HCT116 (cell line): ENCODE data around the gene HIPK2. TPM values are rescaled to one million over a fixed set of nuclear protein-coding genes. Genes with fewer than 3 reads are reported as not detected.

ENCODE experiments used
- ATAC-seq: fragments of 200-7000 bp; cut with Tn5 transposase; 2 replicates; pipeline ENCODE4 v1.9.1; 2020; ENCODE audit warnings: mild to moderate bottlenecking, moderate library complexity
- BruUV-seq: library from RNA; stranded (reverse); fragments of 400-500 nt; replicated peaks from 2 replicates; lab custom pipeline; 2021; lab: Mats Ljungman, UMichigan
- CTCF ChIA-PET: fragments of 300-600 bp; sonication (Branson Sonifier 250); formaldehyde crosslinking; loops from one replicate; lab custom pipeline; 2021; ENCODE audit warnings: antibody characterized with exemption; lab: Charles Lee
- POLR2A ChIA-PET: fragments of 300-600, 350-600 bp; sonication (Branson Sonifier 250); formaldehyde crosslinking; loops from one replicate; lab custom pipeline; 2021; ENCODE audit warnings: antibody characterized with exemption; lab: Charles Lee
- RAD21 ChIA-PET, 2 experiments: fragments of 300-600 bp; sonication (Branson Sonifier 250); formaldehyde crosslinking; loops; one replicate each; lab custom pipeline; 2023; ENCODE audit warnings: low total read pairs in 2 of 2; ENCODE audit not compliant: uncharacterized antibody in 2 of 2, unreplicated experiment in 2 of 2, low non-redundant PET in 1 of 2; lab: Charles Lee
- DNase-seq: peaks from one replicate; pipeline ENCODE4 v3.0.0-alpha.2; 2010; ENCODE audit warnings: low read depth, low spot score
- H2AFZ ChIP-seq: fragments of 200-600 bp; shearing (Covaris generic), sonication (generic); 2 replicates; pipeline ENCODE4 v1.6.1; 2017; ENCODE audit warnings: low read depth, mixed run types, mixed read lengths, antibody characterized with exemption, low read length; ENCODE audit not compliant: poor library complexity, severe bottlenecking
- H3K27ac ChIP-seq: 2 replicates; pipeline ENCODE4 v1.5.1; 2012; ENCODE audit warnings: low read depth, low read length
- H3K27me3 ChIP-seq: fragments of 200-600 bp; sonication (generic); 2 replicates; pipeline ENCODE4 v1.6.1; 2016; ENCODE audit warnings: mixed run types, low read length, mixed read lengths; ENCODE audit not compliant: insufficient read depth
- H3K36me3 ChIP-seq, 2 experiments: fragments of 200-500 bp in 1 of 2; fragments of 200-600 bp in 1 of 2; sonication (Bioruptor generic) in 1 of 2; sonication (generic) in 1 of 2; 2 replicates each; pipeline versions ENCODE4 v1.5.1 to v1.6.1; 2014 to 2016; ENCODE audit warnings: low read length in 2 of 2, inconsistent platforms in 1 of 2, mixed read lengths in 1 of 2, mixed run types in 1 of 2; ENCODE audit not compliant: insufficient read depth in 2 of 2, control insufficient read depth in 1 of 2
- H3K4me1 ChIP-seq, 2 experiments: fragments of 200-600 bp in 1 of 2; sonication (generic) in 1 of 2; 2 replicates each; pipeline versions ENCODE4 v1.5.1 to v1.6.1; 2012 to 2017; ENCODE audit warnings: low read length in 2 of 2, inconsistent platforms in 1 of 2, mild to moderate bottlenecking in 1 of 2, mixed read lengths in 1 of 2, mixed run types in 1 of 2, moderate library complexity in 1 of 2; ENCODE audit not compliant: insufficient read depth in 2 of 2, control insufficient read depth in 1 of 2
- H3K4me2 ChIP-seq: fragments of 200-600 bp; sonication (generic); 2 replicates; pipeline ENCODE4 v1.6.1; 2017; ENCODE audit warnings: mixed run types, low read length, mixed read lengths
- H3K4me3 ChIP-seq, 2 experiments: fragments of 200-600 bp in 1 of 2; sonication (generic) in 1 of 2; replicated peaks in 1 of 2; 2 replicates each; pipeline ENCODE4 v1.5.1; 2011 to 2016; ENCODE audit warnings: low read length in 2 of 2, control low read depth in 1 of 2, low read depth in 1 of 2, mild to moderate bottlenecking in 1 of 2, mixed read lengths in 1 of 2, mixed run types in 1 of 2
- H3K79me2 ChIP-seq: fragments of 200-600 bp; sonication (generic); 2 replicates; pipeline ENCODE4 v1.6.1; 2017; ENCODE audit warnings: mild to moderate bottlenecking, mixed run types, low read length, moderate library complexity, mixed read lengths; ENCODE audit not compliant: insufficient read depth
- H3K9ac ChIP-seq: fragments of 200-600 bp; sonication (generic); 2 replicates; pipeline ENCODE4 v1.6.1; 2016; ENCODE audit warnings: low read length, mixed read lengths
- H3K9me2 ChIP-seq: fragments of 200-600 bp; sonication (generic), shearing (Covaris generic); 2 replicates; pipeline ENCODE4 v1.6.1; 2017; ENCODE audit warnings: mixed run types, mild to moderate bottlenecking, moderate library complexity; ENCODE audit not compliant: insufficient read depth
- H3K9me3 ChIP-seq, 2 experiments: fragments of 200-500 bp in 1 of 2; fragments of 200-600 bp in 1 of 2; sonication (Bioruptor generic) in 1 of 2; sonication (generic) in 1 of 2; 2 replicates each; pipeline ENCODE4 v1.6.1; 2014 to 2017; ENCODE audit warnings: low read length in 2 of 2, mixed read lengths in 2 of 2, inconsistent platforms in 1 of 2, low read depth in 1 of 2, mild to moderate bottlenecking in 1 of 2, mixed run types in 1 of 2, moderate library complexity in 1 of 2; ENCODE audit not compliant: control insufficient read depth in 1 of 2, insufficient read depth in 1 of 2
- H4K20me1 ChIP-seq: fragments of 200-600 bp; sonication (generic), shearing (Covaris generic); 2 replicates; pipeline ENCODE4 v1.6.1; 2017; ENCODE audit warnings: mixed run types, mild to moderate bottlenecking, moderate library complexity; ENCODE audit not compliant: insufficient read depth
- CBX3 ChIP-seq: IDR thresholded peaks from 2 replicates; pipeline ENCODE4 v1.6.1; 2012; ENCODE audit warnings: low read depth
- CTCF ChIP-seq, 3 experiments: fragments of 200-600 bp in 1 of 3; sonication (generic) in 1 of 3; IDR thresholded peaks in 2 of 3; conservative IDR thresholded peaks in 1 of 3; 2 replicates each; pipeline ENCODE4 v1.5.1; 2012 to 2017; ENCODE audit warnings: low read depth in 2 of 3, low read length in 2 of 3, antibody characterized with exemption in 1 of 3, borderline replicate concordance in 1 of 3, control low read depth in 1 of 3, mild to moderate bottlenecking in 1 of 3, mixed read lengths in 1 of 3, mixed run types in 1 of 3, moderate library complexity in 1 of 3; ENCODE audit not compliant: insufficient read depth in 1 of 3
- EGR1 ChIP-seq: IDR thresholded peaks from 2 replicates; pipeline ENCODE4 v1.6.1; 2012; ENCODE audit warnings: low read depth
- ELF1 ChIP-seq: IDR thresholded peaks from 2 replicates; pipeline ENCODE4 v1.6.1; 2012; ENCODE audit warnings: low read depth, borderline replicate concordance
- EZH2 ChIP-seq: fragments of 200-600 bp; sonication (generic); IDR thresholded peaks from 2 replicates; pipeline ENCODE4 v1.6.1; 2017; ENCODE audit warnings: antibody characterized with exemption, mixed run types
- EZH2phosphoT487 ChIP-seq: fragments of 200-600 bp; IDR thresholded peaks from 2 replicates; pipeline ENCODE4 v1.6.1; 2018; ENCODE audit warnings: antibody characterized with exemption, borderline replicate concordance
- FOSL1 ChIP-seq: IDR thresholded peaks from 2 replicates; pipeline ENCODE4 v1.6.1; 2012; ENCODE audit warnings: low read depth
- POLR2A ChIP-seq: IDR thresholded peaks from 2 replicates; pipeline ENCODE4 v1.7.0; 2011; ENCODE audit warnings: borderline replicate concordance; ENCODE audit not compliant: insufficient read depth, insufficient read length; ENCODE audit errors: extremely low read depth
- POLR2AphosphoS5 ChIP-seq: IDR thresholded peaks from 2 replicates; pipeline ENCODE4 v1.6.1; 2011; ENCODE audit warnings: mild to moderate bottlenecking, low read depth, low read length, moderate library complexity
- RAD21 ChIP-seq: IDR thresholded peaks from 2 replicates; pipeline ENCODE4 v1.6.1; 2012; ENCODE audit warnings: low read depth, mild to moderate bottlenecking
- SP1 ChIP-seq: IDR thresholded peaks from 2 replicates; pipeline ENCODE4 v1.6.1; 2012; ENCODE audit warnings: low read depth
- SRF ChIP-seq: IDR thresholded peaks from 2 replicates; pipeline ENCODE4 v1.6.1; 2012; ENCODE audit warnings: low read depth
- TCF7L2 ChIP-seq: IDR thresholded peaks from 2 replicates; pipeline ENCODE4 v1.7.0; 2011; ENCODE audit warnings: borderline replicate concordance, inconsistent platforms; ENCODE audit not compliant: insufficient read depth, insufficient read length; ENCODE audit errors: extremely low read depth
- YY1 ChIP-seq: IDR thresholded peaks from 2 replicates; pipeline ENCODE4 v1.6.1; 2011; ENCODE audit warnings: low read length, low read depth, moderate library complexity, mild to moderate bottlenecking; ENCODE audit not compliant: insufficient replicate concordance; ENCODE audit errors: extremely low read depth
- ZFX ChIP-seq: fragments of 450-650 bp; IDR thresholded peaks from 2 replicates; pipeline ENCODE4 v1.6.1; 2017
- intact Hi-C: fragments of 100-400 bp; cut with micrococcal nuclease; formaldehyde crosslinking; loops from 2 replicates; pipeline ENCODE4 v1.10.0; 2022
- total RNA-seq: library from RNA; stranded (reverse); gene quantifications from one replicate; pipeline ENCODE4 v1.2.1, GENCODE V29; 2021; ENCODE audit not compliant: unreplicated experiment
- TF ChIP-seq, protein P1 (sequence below): IDR thresholded peaks from 2 replicates; pipeline ENCODE4 v1.6.1; 2011; ENCODE audit warnings: mild to moderate bottlenecking, low read length, moderate library complexity; ENCODE audit not compliant: insufficient replicate concordance; ENCODE audit errors: extremely low read depth
- TF ChIP-seq, protein P2 (sequence below): IDR thresholded peaks from 2 replicates; pipeline ENCODE4 v1.6.1; 2012

Gene HIPK2
- total RNA-seq, 1 experiment from 2014 or later = 49.5 TPM

DNA sequence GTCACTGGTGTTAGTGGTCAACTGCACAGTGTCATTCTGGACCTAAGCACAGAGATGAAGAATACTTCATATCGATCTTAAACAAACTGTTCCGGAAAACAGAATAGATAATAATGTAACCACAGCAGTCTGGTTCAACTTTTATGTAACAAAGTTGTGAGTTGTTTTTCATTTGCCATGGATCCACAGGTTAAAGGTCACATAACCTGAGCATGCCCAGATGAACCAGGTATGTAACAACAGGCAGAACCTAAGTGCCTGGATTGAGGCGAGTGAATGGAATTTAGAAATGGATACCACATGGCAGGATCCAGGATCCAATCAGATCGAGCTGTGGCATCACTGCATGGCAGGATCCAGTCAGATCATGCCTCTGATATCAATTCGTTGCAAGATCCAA lies 167.2 kb downstream of the HIPK2 start:
- Histone ChIP-seq H4K20me1 (no peaks in the 10 kb centered on the region), H3K79me2 (no peaks in the 10 kb centered on the region), H3K4me3 (no peak overlapping the region), H2AFZ (no peak overlapping the region), H3K9me2 (no peaks in the 10 kb centered on the region), H3K4me2 (no peak overlapping the region), H3K9ac (no peak overlapping the region), H3K4me1 (no peaks in the 10 kb centered on the region), H3K36me3 (peaks cover 0 to 10% of the 10 kb centered on the region in 2 experiments; a peak in 3 of 4 replicates), H3K9me3 (no peaks in the 10 kb centered on the region), H3K27ac (no peak overlapping the region), H3K27me3 (no peaks in the 10 kb centered on the region)
- no TSS peak for BruUV-seq
- DNase-seq (no peak), ATAC-seq (no peak)
- POLR2A ChIA-PET = no interaction called here
- intact Hi-C loops = no loop called here
- TF ChIP-seq EZH2 = no peak
- TF ChIP-seq, protein P1, sequence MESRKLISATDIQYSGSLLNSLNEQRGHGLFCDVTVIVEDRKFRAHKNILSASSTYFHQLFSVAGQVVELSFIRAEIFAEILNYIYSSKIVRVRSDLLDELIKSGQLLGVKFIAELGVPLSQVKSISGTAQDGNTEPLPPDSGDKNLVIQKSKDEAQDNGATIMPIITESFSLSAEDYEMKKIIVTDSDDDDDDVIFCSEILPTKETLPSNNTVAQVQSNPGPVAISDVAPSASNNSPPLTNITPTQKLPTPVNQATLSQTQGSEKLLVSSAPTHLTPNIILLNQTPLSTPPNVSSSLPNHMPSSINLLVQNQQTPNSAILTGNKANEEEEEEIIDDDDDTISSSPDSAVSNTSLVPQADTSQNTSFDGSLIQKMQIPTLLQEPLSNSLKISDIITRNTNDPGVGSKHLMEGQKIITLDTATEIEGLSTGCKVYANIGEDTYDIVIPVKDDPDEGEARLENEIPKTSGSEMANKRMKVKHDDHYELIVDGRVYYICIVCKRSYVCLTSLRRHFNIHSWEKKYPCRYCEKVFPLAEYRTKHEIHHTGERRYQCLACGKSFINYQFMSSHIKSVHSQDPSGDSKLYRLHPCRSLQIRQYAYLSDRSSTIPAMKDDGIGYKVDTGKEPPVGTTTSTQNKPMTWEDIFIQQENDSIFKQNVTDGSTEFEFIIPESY = no peak
- TF ChIP-seq SP1 = no peak
- TF ChIP-seq EGR1 = no peak
- no peak for TF ChIP-seq POLR2AphosphoS5
- TF ChIP-seq, protein P2, sequence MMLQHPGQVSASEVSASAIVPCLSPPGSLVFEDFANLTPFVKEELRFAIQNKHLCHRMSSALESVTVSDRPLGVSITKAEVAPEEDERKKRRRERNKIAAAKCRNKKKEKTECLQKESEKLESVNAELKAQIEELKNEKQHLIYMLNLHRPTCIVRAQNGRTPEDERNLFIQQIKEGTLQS = no peak
- no peak for TF ChIP-seq TCF7L2
- no peak for TF ChIP-seq EZH2phosphoT487
- no peak for TF ChIP-seq CBX3
- no peak for TF ChIP-seq RAD21
- TF ChIP-seq CTCF (IDR thresholded peaks at IDR 0.05 in 2 of 3, conservative IDR thresholded peaks at IDR 0.05 in 1 of 3; ENCODE audit: borderline replicate concordance in 1 of 3, insufficient read depth in 1 of 3, low read depth in 2 of 3, low read length in 2 of 3) = no peak
- no peak for TF ChIP-seq POLR2A
- TF ChIP-seq SRF = no peak
- TF ChIP-seq YY1 = no peak
- no peak for TF ChIP-seq ELF1
- TF ChIP-seq ZFX = no peak
- no peak for TF ChIP-seq FOSL1
- CTCF ChIA-PET = interaction anchor here (1.0 kb wide), 1 partner anchor 9 kb away, joined by 3 read pairs; no protein-coding TSS in a partner anchor
- RAD21 ChIA-PET = no interaction called here
